ENCODE results near the gene CHST13. TPM values are rescaled to one million over a fixed set of nuclear protein-coding genes. Genes with fewer than 3 reads are reported as not detected.

The CHST13 gene
- total RNA-seq, 1 experiment from 2014 or later: not detected

DNA sequence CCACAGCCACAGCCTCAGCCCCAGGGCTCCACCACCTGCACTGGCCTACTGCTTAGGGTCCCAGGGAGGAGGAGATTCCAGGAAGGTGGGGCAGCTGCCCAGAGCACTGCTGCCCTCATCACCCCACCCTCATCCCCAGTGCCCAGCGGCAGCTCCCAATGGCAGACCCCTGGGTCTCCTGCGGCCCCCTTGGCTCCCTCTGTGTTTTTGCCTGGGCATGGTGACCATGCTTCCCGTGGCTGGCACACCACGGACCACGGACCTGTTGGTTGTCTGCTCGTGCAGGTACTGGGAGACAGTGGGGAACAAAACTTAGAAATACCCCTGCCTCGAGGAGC lies 2.7 kb downstream of the CHST13 start:
- Mint-ChIP-seq H3K27ac (ENCODE audit: low read depth, unreplicated experiment) (no peak overlapping the region), H3K9me3 (ENCODE audit: unreplicated experiment) (no peaks in the 10 kb centered on the region), H3K27me3 (ENCODE audit: insufficient read depth, unreplicated experiment) (peaks cover 3% of the 10 kb centered on the region), H3K4me1 (ENCODE audit: insufficient read depth, unreplicated experiment) (no peaks in the 10 kb centered on the region), H3K4me3 (ENCODE audit: unreplicated experiment) (no peak overlapping the region), H3K36me3 (ENCODE audit: insufficient read depth, unreplicated experiment) (no peaks in the 10 kb centered on the region)
- no peak for DNase-seq (ENCODE audit: unreplicated experiment)
- BruUV-seq (replicated peaks): no TSS peak
- intact Hi-C loops (cut with micrococcal nuclease): no loop called here
- CTCF ChIA-PET: interaction anchor here (0.6 to 1.2 kb wide), 2 partner anchors 153 to 912 kb away, joined by 3 to 4 read pairs; no protein-coding TSS in a partner anchor
- POLR2A ChIA-PET: no interaction called here
- TF ChIP-seq, protein P1, sequence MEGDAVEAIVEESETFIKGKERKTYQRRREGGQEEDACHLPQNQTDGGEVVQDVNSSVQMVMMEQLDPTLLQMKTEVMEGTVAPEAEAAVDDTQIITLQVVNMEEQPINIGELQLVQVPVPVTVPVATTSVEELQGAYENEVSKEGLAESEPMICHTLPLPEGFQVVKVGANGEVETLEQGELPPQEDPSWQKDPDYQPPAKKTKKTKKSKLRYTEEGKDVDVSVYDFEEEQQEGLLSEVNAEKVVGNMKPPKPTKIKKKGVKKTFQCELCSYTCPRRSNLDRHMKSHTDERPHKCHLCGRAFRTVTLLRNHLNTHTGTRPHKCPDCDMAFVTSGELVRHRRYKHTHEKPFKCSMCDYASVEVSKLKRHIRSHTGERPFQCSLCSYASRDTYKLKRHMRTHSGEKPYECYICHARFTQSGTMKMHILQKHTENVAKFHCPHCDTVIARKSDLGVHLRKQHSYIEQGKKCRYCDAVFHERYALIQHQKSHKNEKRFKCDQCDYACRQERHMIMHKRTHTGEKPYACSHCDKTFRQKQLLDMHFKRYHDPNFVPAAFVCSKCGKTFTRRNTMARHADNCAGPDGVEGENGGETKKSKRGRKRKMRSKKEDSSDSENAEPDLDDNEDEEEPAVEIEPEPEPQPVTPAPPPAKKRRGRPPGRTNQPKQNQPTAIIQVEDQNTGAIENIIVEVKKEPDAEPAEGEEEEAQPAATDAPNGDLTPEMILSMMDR (IDR thresholded peaks at IDR 0.05; ENCODE audit: unreplicated experiment): no peak

DNA sequence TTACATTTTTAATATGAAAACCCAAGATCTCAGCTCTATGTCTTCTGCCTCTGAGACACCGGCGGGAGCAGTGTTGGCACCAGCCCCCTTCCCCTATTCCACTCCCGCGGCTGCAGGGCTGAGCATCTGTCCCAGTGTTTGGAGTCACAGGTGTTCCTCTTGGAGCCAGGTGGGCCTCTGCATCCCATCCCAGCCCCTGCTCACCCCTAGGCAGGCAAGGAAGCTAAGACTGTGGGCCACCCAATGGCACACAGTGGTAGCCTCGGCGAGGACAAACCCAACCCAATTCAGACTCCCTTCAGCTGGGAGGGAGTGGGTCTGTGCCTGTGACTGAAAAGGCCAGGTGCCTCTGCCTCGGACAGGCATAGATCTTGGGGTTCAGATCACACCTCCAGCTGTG lies 3.1 kb downstream of the CHST13 start:
- no peaks in the 10 kb centered on the region for H3K4me1 Mint-ChIP-seq (ENCODE audit: insufficient read depth, unreplicated experiment)
- ChIA-PET POLR2A (no interaction called here), CTCF (interaction anchor here (0.6 to 1.2 kb wide), 2 partner anchors 153 to 912 kb away, joined by 3 to 4 read pairs; no protein-coding TSS in a partner anchor)
- H3K9me3 Mint-ChIP-seq (ENCODE audit: unreplicated experiment): no peaks in the 10 kb centered on the region
- no peak overlapping the region for H3K4me3 Mint-ChIP-seq (ENCODE audit: unreplicated experiment)
- no TSS peak for BruUV-seq (replicated peaks)
- intact Hi-C loops (cut with micrococcal nuclease): no loop called here
- H3K36me3 Mint-ChIP-seq (ENCODE audit: insufficient read depth, unreplicated experiment): no peaks in the 10 kb centered on the region
- no peak overlapping the region for H3K27ac Mint-ChIP-seq (ENCODE audit: low read depth, unreplicated experiment)
- TF ChIP-seq, protein P1 (IDR thresholded peaks at IDR 0.05; ENCODE audit: unreplicated experiment): no peak
- H3K27me3 Mint-ChIP-seq (ENCODE audit: insufficient read depth, unreplicated experiment): peaks cover 7% of the 10 kb centered on the region
- no peak for DNase-seq (ENCODE audit: unreplicated experiment)

DNA sequence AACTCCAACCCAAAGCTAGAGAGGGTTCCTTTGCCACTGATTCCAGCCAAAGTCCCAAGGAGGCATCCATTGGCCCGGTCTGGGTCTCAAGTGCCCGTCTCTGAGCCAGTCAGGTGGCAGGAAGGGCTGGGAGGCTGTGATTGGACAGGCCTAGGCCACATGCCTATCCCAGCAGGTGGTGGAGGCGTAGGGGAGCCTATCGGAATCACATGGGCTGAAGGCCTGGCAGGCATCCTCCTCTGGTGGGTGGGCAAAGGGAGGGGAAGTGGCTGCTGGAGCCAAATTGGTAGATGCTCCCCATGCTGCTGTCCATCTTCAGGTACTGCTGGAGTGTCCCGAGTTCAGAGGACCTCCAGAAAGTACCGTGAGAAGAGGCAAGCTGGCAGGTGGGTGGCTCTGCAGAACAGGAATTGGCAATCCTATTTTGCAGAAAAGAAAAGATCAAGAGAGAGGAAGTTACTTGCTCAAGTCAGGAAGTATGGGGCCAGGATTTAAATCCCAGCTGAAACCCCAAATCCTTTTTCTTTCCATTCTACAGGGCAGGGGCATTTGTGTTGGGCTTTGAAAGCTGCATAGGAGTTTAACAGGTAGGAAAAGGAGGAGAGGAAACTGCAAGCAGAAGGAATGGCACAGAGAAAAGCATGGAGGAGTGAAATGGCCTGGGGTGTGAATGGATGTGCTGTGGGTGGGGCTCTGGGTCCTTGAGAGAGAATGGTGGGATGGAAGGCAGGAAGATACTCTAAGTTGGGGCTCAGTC lies 3.7 kb downstream of the CHST13 start:
- no peaks in the 10 kb centered on the region for H3K36me3 Mint-ChIP-seq (ENCODE audit: insufficient read depth, unreplicated experiment)
- H3K4me1 Mint-ChIP-seq (ENCODE audit: insufficient read depth, unreplicated experiment): no peaks in the 10 kb centered on the region
- CTCF ChIA-PET: interaction anchor here (0.6 to 1.2 kb wide), 2 partner anchors 152 to 913 kb away, joined by 3 to 4 read pairs; no protein-coding TSS in a partner anchor
- no peak overlapping the region for H3K27ac Mint-ChIP-seq (ENCODE audit: low read depth, unreplicated experiment)
- POLR2A ChIA-PET: no interaction called here
- intact Hi-C loops (cut with micrococcal nuclease): no loop called here
- H3K9me3 Mint-ChIP-seq (ENCODE audit: unreplicated experiment): no peaks in the 10 kb centered on the region
- H3K4me3 Mint-ChIP-seq (ENCODE audit: unreplicated experiment): no peak overlapping the region
- peaks cover 13% of the 10 kb centered on the region for H3K27me3 Mint-ChIP-seq (ENCODE audit: insufficient read depth, unreplicated experiment)
- TF ChIP-seq, protein P1 (IDR thresholded peaks at IDR 0.05; ENCODE audit: unreplicated experiment): no peak
- no TSS peak for BruUV-seq (replicated peaks)
- no peak for DNase-seq (ENCODE audit: unreplicated experiment)

DNA sequence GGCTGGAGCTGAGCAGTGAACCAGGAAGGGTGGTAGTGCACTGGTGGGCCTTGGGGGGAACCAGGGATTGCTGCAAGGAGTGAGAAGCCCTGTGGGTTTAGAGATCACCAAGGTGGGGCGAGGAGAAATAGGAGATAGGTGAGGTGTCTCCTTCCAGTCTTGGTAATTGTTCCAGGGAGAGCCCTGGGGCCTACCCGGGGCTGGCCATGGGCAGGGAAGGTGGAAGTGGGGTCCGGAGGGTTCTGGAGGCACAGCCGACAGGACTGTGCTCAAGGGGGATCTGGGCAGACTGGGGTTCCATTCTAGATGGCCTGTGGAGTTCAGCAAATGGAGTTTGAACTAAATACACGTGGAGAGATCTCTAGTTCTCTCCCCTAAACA lies 4.5 kb downstream of the CHST13 start:
- no peak overlapping the region for H3K27ac Mint-ChIP-seq (ENCODE audit: low read depth, unreplicated experiment)
- CTCF ChIA-PET: no interaction called here

More for the DNA sequence above, 4.5 kb downstream of the CHST13 start:
- TF ChIP-seq, protein P1 (IDR thresholded peaks at IDR 0.05; ENCODE audit: unreplicated experiment): no peak
- Mint-ChIP-seq H3K4me1 (ENCODE audit: insufficient read depth, unreplicated experiment) (no peaks in the 10 kb centered on the region), H3K4me3 (ENCODE audit: unreplicated experiment) (no peak overlapping the region), H3K27me3 (ENCODE audit: insufficient read depth, unreplicated experiment) (peaks cover 21% of the 10 kb centered on the region), H3K9me3 (ENCODE audit: unreplicated experiment) (no peaks in the 10 kb centered on the region), H3K36me3 (ENCODE audit: insufficient read depth, unreplicated experiment) (no peaks in the 10 kb centered on the region)
- intact Hi-C loops (cut with micrococcal nuclease): no loop called here
- POLR2A ChIA-PET: no interaction called here
- no TSS peak for BruUV-seq (replicated peaks)
- no peak for DNase-seq (ENCODE audit: unreplicated experiment)

All from MCF 10A (cell line).